ENCODE measurements around the gene CEP192.
A peak's percentile ranks its signal among the peaks of the same experiment; 100 is the strongest.

The CEP192 gene, protein sequence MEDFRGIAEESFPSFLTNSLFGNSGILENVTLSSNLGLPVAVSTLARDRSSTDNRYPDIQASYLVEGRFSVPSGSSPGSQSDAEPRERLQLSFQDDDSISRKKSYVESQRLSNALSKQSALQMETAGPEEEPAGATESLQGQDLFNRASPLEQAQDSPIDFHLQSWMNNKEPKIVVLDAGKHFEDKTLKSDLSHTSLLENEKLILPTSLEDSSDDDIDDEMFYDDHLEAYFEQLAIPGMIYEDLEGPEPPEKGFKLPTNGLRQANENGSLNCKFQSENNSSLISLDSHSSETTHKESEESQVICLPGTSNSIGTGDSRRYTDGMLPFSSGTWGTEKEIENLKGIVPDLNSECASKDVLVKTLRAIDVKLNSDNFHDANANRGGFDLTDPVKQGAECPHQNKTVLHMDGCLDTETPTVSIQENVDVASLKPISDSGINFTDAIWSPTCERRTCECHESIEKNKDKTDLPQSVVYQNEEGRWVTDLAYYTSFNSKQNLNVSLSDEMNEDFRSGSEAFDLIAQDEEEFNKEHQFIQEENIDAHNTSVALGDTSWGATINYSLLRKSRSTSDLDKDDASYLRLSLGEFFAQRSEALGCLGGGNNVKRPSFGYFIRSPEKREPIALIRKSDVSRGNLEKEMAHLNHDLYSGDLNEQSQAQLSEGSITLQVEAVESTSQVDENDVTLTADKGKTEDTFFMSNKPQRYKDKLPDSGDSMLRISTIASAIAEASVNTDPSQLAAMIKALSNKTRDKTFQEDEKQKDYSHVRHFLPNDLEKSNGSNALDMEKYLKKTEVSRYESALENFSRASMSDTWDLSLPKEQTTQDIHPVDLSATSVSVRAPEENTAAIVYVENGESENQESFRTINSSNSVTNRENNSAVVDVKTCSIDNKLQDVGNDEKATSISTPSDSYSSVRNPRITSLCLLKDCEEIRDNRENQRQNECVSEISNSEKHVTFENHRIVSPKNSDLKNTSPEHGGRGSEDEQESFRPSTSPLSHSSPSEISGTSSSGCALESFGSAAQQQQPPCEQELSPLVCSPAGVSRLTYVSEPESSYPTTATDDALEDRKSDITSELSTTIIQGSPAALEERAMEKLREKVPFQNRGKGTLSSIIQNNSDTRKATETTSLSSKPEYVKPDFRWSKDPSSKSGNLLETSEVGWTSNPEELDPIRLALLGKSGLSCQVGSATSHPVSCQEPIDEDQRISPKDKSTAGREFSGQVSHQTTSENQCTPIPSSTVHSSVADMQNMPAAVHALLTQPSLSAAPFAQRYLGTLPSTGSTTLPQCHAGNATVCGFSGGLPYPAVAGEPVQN (N-terminal part only)

DNA sequence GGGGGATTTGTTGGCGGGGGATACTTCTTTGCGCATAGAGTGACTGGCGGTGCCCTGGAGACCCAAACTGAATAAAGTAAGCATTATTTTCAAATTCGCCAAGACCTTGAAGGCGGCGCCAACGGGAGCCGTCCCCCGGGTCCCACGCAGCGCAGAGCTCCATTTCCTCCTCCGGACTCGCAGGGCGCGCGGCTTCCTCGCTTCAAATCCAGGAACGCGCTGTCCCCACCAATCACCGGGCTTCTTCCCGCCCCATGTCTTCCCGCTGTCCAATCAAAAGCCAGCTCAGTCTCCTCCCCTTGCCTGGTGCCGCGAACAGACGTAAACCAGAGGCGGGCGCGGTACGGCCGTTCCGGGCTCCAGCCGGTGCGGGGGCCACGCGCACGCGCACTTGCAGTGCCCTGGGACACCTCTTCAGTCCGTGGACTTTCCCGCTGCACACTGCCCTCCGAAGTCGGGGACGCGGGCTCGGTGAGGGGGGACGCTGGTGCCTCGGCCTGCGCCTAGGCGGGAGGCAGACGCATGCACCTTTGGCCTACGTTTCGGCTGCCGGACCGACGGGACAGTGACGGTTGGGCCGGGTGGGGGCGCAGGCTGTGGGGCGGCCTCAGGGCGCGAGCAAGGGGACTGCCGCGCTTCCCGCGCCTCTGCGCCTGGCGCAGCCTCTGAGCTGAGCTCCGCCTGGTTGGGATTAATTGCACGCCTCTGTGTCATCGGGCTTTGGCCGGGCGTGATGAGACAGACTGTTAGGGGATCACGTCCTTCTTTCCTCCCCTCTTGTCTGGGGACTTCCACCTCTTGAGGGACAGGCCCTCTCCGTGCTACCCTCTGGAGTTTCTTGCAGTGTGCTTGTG, at the start of gene CEP192:
CEP192 (plus strand) TSS at position 396 of the 854 bp plus-strand sequence. CDS start 8,063 bp downstream, outside the sequence.
- Histone ChIP-seq H3K27ac (ENCODE audit: extremely low read depth, low read depth, low read length) (peak within 1 kb of the TSS; percentile 91), H3K36me3 (ENCODE audit: control insufficient read depth in 2 of 2, insufficient read depth in 1 of 2, low read length in 2 of 2) (peaks cover 5 to 6% of the 10 kb centered on the region in 2 experiments; a peak in 1 of 3 replicates), H3K4me1 (ENCODE audit: control insufficient read depth, insufficient read depth, low read length) (peaks cover 13% of the 10 kb centered on the region; the same call in 1 of the 2 replicates), H3K4me3 (ENCODE audit: low read depth, low read length) (peak within 1 kb of the TSS; percentile 83), H3K9me3 (ENCODE audit: control insufficient read depth, insufficient read depth, low read depth, low read length) (no peaks in the 10 kb centered on the region)
- CTCF ChIA-PET, result interaction anchor here (0.6 to 1.3 kb wide), 7 partner anchors 14 to 811 kb away, joined by 3 to 6 read pairs (median 3); no protein-coding TSS in a partner anchor
- POLR2A ChIA-PET, result interaction anchor here (0.5 to 2.5 kb wide), 42 partner anchors 8 to 1577 kb away, joined by 3 to 66 read pairs (median 4); partner anchors contain the start of genes AFG3L2, CEP76, FAM210A and PRELID3A
- TF ChIP-seq ZNF76 (tag by site-specific recombination; IDR thresholded peaks at IDR 0.05; ENCODE audit: borderline replicate concordance, low read depth), result peak; percentile 45; the same call in 1 of the 2 replicates
- peak; percentile 79 for TF ChIP-seq MZF1 (tag by site-specific recombination; IDR thresholded peaks at IDR 0.05; ENCODE audit: borderline replicate concordance)
- TF ChIP-seq, protein P1, sequence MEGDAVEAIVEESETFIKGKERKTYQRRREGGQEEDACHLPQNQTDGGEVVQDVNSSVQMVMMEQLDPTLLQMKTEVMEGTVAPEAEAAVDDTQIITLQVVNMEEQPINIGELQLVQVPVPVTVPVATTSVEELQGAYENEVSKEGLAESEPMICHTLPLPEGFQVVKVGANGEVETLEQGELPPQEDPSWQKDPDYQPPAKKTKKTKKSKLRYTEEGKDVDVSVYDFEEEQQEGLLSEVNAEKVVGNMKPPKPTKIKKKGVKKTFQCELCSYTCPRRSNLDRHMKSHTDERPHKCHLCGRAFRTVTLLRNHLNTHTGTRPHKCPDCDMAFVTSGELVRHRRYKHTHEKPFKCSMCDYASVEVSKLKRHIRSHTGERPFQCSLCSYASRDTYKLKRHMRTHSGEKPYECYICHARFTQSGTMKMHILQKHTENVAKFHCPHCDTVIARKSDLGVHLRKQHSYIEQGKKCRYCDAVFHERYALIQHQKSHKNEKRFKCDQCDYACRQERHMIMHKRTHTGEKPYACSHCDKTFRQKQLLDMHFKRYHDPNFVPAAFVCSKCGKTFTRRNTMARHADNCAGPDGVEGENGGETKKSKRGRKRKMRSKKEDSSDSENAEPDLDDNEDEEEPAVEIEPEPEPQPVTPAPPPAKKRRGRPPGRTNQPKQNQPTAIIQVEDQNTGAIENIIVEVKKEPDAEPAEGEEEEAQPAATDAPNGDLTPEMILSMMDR (tag by site-specific recombination; IDR thresholded peaks at IDR 0.05), result peak; percentile 96
- no peak for TF ChIP-seq ATF2 (tag by site-specific recombination; IDR thresholded peaks at IDR 0.05; ENCODE audit: low read depth)
- TF ChIP-seq ZNF223 (tag by site-specific recombination; IDR thresholded peaks at IDR 0.05), result peak; percentile 69; the same call in 1 of the 2 replicates
- TF ChIP-seq KLF17 (tag by site-specific recombination; IDR thresholded peaks at IDR 0.05), result peak; percentile 83
- TF ChIP-seq SP7 (tag by site-specific recombination; IDR thresholded peaks at IDR 0.05), result peak; percentile 88
- TF ChIP-seq ZNF214 (tag by site-specific recombination; IDR thresholded peaks at IDR 0.05; ENCODE audit: borderline replicate concordance), result no peak
- 0 out of 2 replicates have a peak, but pooled peaks have one; percentile 22 for TF ChIP-seq ZNF785 (tag by site-specific recombination; IDR thresholded peaks at IDR 0.05)
- TF ChIP-seq ZNF501 (tag by site-specific recombination; IDR thresholded peaks at IDR 0.05), result peak; percentile 95
- no peak for TF ChIP-seq ZNF157 (tag by site-specific recombination; IDR thresholded peaks at IDR 0.05)
- TF ChIP-seq ZNF404 (tag by site-specific recombination; IDR thresholded peaks at IDR 0.05), result no peak
- TF ChIP-seq ZFP37 (tag by site-specific recombination; IDR thresholded peaks at IDR 0.05), result peak; percentile 98
- TF ChIP-seq ZNF514 (tag by site-specific recombination; IDR thresholded peaks at IDR 0.05), result no peak
- TF ChIP-seq GLI4 (tag by site-specific recombination; IDR thresholded peaks at IDR 0.05), result no peak
- TF ChIP-seq, protein P2, sequence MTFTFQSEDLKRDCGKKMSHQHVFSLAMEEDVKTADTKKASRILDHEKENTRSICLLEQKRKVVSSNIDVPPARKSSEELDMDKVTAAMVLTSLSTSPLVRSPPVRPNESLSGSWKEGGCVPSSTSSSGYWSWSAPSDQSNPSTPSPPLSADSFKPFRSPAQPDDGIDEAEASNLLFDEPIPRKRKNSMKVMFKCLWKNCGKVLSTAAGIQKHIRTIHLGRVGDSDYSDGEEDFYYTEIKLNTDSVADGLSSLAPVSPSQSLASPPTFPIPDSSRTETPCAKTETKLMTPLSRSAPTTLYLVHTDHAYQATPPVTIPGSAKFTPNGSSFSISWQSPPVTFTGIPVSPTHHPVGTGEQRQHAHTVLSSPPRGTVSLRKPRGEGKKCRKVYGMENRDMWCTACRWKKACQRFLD (tag by site-specific recombination; IDR thresholded peaks at IDR 0.05), result no peak
- TF ChIP-seq, protein P3, sequence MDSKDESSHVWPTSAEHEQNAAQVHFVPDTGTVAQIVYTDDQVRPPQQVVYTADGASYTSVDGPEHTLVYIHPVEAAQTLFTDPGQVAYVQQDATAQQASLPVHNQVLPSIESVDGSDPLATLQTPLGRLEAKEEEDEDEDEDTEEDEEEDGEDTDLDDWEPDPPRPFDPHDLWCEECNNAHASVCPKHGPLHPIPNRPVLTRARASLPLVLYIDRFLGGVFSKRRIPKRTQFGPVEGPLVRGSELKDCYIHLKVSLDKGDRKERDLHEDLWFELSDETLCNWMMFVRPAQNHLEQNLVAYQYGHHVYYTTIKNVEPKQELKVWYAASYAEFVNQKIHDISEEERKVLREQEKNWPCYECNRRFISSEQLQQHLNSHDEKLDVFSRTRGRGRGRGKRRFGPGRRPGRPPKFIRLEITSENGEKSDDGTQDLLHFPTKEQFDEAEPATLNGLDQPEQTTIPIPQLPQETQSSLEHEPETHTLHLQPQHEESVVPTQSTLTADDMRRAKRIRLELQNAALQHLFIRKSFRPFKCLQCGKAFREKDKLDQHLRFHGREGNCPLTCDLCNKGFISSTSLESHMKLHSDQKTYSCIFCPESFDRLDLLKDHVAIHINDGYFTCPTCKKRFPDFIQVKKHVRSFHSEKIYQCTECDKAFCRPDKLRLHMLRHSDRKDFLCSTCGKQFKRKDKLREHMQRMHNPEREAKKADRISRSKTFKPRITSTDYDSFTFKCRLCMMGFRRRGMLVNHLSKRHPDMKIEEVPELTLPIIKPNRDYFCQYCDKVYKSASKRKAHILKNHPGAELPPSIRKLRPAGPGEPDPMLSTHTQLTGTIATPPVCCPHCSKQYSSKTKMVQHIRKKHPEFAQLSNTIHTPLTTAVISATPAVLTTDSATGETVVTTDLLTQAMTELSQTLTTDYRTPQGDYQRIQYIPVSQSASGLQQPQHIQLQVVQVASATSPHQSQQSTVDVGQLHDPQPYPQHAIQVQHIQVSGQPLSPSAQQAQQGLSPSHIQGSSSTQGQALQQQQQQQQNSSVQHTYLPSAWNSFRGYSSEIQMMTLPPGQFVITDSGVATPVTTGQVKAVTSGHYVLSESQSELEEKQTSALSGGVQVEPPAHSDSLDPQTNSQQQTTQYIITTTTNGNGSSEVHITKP (tag by site-specific recombination; IDR thresholded peaks at IDR 0.05), result peak; percentile 97
- TF ChIP-seq ZNF777 (tag by site-specific recombination; IDR thresholded peaks at IDR 0.05; ENCODE audit: borderline replicate concordance), result peak; percentile 83
- TF ChIP-seq, protein P4, sequence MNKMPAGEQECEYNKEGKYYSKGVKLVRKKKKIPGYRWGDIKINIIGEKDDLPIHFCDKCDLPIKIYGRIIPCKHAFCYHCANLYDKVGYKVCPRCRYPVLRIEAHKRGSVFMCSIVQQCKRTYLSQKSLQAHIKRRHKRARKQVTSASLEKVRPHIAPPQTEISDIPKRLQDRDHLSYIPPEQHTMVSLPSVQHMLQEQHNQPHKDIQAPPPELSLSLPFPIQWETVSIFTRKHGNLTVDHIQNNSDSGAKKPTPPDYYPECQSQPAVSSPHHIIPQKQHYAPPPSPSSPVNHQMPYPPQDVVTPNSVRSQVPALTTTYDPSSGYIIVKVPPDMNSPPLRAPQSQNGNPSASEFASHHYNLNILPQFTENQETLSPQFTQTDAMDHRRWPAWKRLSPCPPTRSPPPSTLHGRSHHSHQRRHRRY (tag by site-specific recombination; IDR thresholded peaks at IDR 0.05), result no peak
- no peak; the same call in 1 of the 2 replicates for TF ChIP-seq HOXD13 (CRISPR knock-in tag; IDR thresholded peaks at IDR 0.05; ENCODE audit: borderline replicate concordance)
